ENCODE results near the gene SLCO1B1. TPM values are rescaled to one million over a fixed set of nuclear protein-coding genes. Genes with fewer than 3 reads are reported as not detected.
"Not testable (repeated sequence)": the region's sequence is repeated elsewhere in the genome, so short reads cannot be mapped to it uniquely, and the experiment has no call there.

SLCO1B1 gene, protein sequence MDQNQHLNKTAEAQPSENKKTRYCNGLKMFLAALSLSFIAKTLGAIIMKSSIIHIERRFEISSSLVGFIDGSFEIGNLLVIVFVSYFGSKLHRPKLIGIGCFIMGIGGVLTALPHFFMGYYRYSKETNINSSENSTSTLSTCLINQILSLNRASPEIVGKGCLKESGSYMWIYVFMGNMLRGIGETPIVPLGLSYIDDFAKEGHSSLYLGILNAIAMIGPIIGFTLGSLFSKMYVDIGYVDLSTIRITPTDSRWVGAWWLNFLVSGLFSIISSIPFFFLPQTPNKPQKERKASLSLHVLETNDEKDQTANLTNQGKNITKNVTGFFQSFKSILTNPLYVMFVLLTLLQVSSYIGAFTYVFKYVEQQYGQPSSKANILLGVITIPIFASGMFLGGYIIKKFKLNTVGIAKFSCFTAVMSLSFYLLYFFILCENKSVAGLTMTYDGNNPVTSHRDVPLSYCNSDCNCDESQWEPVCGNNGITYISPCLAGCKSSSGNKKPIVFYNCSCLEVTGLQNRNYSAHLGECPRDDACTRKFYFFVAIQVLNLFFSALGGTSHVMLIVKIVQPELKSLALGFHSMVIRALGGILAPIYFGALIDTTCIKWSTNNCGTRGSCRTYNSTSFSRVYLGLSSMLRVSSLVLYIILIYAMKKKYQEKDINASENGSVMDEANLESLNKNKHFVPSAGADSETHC
- total RNA-seq: not detected in 2 replicates

DNA sequence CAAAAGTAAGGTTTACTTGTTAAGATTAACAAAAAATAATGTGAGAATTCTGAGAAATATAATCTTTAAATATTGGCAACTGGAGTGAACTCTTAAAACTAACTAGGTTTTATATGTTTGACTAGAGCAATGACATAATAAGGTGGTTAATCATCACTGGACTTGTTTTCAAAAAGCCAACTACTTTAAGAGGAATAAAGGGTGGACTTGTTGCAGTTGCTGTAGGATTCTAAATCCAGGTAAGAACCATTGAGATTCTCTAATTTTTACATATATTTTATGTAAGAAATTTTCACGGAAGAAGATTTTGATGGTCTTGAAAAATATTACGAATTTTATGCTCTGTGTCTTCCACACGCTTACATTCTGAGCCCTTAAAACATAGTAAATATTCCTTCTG lies at the start of gene SLCO1B1:
Gene SLCO1B1 (plus strand): TSS at position 197 of the 400 bp plus-strand sequence. CDS start 10,381 bp downstream, outside the sequence.
- intact Hi-C loops (cut with micrococcal nuclease): no loop called here

DNA sequence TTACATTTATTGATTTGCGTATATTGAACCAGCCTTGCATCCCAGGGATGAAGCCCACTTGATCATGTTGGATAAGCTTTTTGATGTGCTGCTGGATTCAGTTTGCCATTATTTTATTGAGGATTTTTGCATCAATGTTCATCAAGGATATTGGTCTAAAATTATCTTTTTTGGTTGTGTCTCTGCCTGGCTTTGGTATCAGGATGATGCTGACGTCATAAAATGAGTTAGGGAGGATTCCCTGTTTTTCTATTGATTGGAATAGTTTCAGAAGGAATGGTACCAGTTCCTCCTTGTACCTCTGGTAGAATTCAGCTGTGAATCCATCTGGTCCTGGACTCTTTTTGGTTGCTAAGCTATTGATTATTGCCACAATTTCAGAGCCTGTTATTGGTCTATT lies 46.2 kb upstream of the SLCO1B1 start:
- intact Hi-C loops (cut with micrococcal nuclease): not testable (repeated sequence)

DNA sequence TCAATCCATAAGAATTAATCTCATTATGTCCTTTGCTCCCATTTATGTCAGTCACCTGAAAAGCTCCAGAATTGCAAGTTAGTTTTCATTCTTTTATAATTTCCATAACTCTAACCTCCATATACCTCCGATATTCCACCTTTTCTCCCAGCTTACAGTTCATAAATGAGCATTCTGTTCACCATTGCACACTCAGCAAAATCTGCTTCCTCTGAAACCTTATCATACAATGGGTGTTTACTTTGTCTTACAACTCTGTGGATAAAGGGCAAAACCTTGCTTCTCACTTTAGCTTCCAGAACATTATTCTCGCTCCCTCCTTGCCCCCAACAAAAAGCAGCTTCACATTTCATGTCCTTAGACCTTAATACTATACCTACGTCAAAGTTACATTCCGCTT lies 19.3 kb upstream of the SLCO1B1 start:
- intact Hi-C loops (cut with micrococcal nuclease): no loop called here

DNA sequence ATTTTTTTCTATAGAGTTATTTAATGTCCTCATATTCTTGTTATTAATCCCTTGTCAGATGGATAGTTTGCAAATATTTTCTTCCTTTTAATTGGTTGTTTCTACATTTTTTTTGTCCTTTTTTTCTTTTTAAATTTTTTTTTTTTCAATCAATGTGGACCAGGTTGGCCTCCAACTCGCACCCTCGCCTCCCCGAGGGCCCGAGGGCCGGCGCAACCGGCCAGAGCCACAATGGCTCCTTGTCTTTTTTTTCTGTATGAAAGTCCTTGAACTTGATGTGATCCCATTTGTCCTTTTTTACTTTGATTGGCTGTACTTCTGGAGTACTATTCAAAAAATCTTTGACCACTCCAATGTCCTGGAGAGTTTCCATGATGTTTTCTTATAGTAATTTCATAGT lies 17.7 kb upstream of the SLCO1B1 start:
- intact Hi-C loops (cut with micrococcal nuclease): no loop called here

DNA sequence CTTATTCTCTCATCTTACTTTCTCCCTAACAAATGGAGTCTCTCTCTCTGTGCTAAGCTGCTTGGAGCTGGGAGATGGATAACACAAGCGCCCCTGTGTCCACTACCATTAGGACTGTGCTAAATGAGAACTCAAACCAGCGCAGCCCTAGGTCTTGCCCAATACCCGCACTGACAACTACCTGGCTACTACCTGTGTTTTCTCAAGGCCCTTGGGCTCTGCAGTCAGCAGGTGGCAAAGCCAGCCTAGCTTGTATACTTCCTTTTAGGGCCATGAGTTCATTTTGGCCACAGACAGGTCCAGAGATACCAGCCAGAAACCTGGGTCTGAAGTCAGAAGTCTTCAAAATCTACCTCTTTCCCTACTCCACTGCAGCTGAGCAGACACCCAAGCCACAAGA lies 13.0 kb upstream of the SLCO1B1 start:
- intact Hi-C loops (cut with micrococcal nuclease): no loop called here

DNA sequence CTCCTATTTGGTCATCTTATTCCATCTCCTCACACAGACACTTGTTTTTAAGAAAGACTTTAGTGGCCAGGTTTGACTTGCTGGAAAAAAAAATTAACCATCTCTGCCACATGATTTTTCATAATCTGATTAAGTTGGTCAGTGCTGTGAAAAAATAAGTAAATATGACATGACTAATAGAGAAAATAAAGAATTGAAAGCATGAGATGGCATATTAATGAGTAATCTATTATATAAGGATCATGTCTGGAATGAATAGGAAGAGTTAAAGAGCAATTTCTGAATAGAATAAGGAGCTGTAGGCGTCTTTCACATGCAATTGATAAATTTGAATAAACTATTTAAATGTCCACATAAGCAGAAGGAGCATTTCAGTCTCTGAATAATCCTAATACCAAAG lies 12.2 kb upstream of the SLCO1B1 start:
- intact Hi-C loops (cut with micrococcal nuclease): no loop called here

DNA sequence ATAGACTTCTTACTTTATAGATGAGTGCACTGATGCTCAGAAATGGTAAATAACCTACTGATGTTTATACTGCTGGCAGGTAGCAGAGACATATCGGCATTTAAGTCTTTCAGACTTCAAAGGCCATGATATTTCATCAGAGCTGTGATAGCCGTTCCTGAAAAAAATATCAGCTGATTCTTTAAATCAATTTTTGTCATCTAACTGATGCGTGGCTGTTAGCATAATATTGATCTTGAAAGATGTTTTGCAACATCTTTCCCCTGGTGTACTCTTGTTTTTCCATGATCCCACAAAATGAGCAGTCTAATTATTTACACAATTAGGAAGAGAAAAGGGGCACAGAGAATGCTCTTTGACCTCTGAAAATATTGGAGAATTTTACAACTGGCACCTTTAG lies 1.6 kb upstream of the SLCO1B1 start:
- intact Hi-C loops (cut with micrococcal nuclease): no loop called here

DNA sequence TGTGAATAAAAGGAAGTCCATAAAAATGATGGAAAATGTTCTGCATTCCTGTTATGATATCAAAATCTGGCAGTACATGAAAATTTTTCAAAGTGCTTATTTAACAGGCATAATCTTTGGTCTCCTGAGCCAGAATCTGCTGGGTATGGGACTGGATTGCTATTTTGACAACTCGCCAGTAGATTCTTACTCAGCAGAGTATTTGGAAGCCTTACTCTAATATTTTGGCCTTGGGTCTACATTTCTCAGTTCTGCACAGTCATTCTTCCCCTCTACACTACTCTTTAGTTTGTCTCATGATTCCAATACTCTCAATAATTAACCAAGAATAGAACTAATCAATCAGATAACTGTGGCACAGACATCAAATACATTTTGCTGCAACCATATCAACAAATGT lies 1.1 kb upstream of the SLCO1B1 start:
- intact Hi-C loops (cut with micrococcal nuclease): no loop called here

DNA sequence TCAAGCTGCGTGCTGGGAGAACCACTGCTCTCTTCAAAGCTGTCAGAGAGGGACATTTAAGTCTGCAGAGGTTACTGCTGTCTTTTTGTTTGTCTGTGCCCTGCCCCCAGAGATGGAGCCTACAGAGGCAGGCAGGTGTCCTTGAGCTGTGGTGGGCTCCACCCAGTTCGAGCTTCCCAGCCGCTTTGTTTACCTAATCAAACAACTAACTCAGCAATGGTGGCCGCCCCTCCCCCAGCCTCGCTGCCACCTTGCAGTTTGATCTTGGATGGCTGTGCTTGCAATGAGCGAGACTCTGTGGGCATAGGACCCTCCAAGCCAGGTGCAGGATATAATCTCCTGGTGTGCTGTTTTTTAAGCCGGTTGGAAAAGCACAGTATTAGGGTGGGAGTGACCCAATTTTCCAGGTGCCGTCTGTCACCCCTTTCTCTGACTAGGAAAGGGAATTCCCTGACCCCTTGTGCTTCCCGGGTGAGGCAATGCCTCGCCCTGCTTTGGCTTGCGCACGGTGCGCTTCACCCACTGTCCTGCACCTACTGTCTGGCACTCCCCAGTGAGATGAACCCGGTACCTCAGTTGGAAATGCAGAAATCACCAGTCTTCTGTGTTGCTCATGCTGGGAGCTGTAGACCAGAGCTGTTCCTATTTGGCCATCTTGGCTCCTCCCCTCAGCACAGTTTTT lies 6.5 kb downstream of the SLCO1B1 start:
- intact Hi-C loops (cut with micrococcal nuclease): not testable (repeated sequence)

DNA sequence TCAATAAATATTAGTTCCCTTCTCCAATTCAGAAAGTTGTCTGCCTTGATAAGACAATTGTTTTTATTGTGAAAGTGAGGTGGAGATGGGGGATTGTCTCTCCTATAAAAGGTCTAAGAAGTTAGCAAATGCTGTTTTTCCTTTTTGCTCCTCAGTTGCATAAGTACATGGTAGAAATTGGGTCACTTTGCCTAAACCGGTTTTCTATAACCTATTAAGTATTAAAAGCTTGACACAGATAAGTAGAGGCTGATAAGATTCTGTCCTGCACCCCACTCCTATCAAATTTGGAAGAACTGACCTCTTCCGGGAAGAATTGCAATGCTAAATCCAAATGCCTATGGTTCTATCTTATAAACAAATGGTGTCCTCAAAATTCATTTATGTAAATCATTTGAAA lies 7.0 kb downstream of the SLCO1B1 start:
- intact Hi-C loops (cut with micrococcal nuclease): no loop called here

DNA sequence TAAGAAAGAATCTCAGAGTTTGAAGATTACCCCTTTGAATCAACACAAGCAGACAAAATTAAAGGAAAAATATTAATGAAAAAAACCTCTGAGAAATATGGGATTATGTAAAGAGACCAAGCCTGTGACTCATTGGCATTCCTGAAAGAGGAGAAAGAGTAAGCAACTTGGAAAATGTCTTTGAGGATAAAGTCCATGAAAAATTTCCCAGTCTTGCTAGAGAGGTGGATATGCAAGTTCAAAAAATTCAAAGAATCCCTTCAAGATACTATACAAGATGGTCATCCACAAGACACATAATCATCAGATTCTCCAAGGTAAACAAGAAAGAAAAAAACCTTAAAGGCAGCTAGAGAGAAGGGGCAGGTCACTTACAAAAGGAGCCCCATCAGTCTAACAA lies 13.3 kb downstream of the SLCO1B1 start:
- intact Hi-C loops (cut with micrococcal nuclease): no loop called here

DNA sequence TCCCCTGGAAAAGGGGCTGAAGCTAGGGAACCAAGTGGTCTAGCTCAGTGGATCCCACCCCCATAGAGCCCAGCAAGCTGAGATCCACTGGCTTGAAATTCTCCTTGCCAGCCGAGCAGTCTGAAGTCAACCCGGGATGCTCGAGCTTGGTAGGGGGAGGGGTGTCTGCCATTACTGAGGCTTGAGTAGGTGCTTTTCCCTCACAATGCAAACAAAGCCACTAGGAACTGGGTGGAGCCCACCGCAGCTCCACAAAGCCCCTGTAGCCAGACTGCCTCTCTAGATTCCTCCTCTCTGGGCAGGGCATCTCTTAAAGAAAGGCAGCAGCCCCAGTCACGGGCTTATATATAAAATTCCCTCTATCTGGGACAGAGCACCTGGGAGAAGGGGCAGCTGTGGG lies 18.9 kb downstream of the SLCO1B1 start:
- intact Hi-C loops (cut with micrococcal nuclease): not testable (repeated sequence)

DNA sequence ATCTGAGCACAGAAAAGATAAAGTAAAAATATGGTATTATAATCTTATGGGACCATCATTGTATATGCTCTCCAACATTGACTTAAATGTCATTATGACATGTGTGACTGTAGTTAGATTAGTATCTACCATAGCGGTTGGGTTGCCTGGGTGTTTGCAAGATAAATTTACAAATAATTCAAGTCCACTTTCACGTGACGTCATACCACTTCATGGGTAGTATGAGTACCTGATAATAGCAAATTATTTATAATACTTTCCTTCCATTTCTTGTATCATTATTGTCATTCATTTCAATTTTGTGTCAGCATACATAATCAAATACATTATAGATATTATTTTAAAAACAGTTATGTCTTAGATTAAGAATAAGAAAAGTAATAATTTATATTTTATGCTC lies 20.2 kb downstream of the SLCO1B1 start:
- intact Hi-C loops (cut with micrococcal nuclease): no loop called here

DNA sequence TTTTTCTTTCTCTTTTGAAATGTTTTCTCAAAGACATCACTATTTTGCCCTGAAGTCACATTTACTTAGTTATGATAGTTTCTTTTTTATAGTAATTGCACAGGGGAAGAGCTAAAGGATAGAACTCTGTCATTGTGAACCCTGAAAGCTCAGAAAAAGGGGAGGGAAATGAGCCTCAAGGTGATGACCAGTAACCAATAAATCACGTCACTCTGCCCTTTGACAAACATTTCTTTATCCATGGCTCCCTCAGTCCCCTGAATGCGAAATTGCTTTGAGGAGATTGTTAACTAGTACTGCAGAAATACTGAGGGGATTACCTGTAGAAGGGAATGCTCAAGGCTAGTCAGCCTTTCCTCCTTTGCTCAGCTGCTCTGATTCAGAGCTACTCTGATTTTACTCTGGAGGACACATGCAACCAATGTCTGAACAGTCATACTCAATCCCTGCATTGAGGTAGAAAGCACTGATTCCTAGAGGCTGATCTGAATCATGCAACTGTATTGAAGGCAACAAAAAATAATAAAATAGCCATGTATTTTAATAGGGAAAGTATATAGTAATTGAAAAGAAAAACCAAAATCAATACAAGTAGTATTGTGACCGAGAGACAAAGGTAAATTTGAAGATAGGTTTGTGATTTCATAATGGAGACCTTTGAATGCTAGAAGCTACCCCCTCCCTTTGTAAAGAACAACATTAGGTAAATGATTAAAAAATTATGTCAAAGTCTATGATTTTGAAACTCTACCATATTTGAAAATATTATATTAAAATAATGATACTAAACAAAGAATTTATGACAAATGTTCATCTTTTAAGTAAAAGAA lies 24.7 kb downstream of the SLCO1B1 start:
- intact Hi-C loops (cut with micrococcal nuclease): no loop called here

DNA sequence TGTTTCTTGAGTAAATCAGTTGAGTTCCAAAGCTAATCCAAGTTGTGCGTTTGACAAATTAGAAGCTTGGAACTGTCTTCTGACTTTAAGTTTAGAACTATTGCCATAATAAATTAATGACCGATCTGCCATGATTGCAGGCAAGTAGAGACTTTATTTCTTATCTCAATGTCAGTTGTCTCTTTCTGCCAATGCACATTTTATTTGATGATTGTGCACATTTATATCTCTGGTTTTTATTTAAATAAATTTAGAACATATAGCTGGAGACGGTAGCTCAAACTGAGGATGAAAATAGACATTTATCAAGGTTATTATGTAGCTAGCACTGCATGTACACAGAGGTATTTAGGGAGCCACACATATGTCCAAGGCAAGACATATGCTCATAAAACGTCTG lies 34.1 kb downstream of the SLCO1B1 start:
- intact Hi-C loops (cut with micrococcal nuclease): no loop called here

DNA sequence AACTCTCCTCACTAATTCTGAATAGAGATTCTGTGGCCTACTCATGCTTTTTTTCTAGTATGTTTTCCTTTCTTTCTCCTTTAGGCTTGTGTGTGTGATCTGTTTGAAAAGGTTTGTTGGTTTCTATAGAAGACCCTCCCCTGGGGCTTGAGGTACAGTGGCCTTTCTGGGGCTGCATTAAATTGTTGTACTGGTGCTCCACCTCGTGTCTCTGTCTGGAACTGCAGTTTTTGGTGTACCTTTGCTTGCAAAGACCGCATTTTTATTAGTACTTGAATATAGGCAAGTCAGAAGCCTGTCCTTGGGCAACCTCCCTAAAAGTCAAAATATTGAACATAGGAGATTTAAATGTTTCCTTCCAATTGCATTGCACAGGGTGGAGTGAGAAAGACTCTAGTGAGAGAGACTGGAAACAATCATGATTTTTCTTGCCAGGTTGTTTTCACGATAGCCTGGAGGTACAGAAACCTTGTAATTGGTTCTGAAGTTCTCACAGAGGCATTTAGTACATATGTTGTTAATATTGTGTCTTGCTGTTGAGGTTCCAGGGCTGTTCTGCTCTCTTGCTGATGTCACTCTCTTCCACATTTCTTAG lies 39.0 kb downstream of the SLCO1B1 start:
- intact Hi-C loops (cut with micrococcal nuclease): loop anchor here (1.0 to 10.0 kb wide), 3 partner anchors 223 to 705 kb away; no protein-coding TSS in a partner anchor

DNA sequence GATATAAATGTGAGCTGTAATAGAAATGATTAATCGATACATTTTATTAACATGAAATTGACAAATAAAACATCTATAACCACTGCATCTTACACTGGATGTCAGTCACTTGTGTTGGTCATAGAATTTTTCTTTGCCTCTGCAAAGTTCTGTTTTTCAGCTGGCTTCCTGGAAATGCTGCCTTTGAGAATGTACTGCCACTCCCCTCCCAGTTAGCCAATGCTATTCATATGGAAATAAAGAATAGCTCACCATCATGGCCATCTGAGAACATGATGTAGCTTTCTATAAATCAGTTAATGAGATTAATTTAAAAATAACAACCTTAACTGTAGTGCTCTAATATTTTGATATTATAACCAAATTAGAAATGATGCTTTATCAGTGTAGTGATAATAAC lies 41.1 kb downstream of the SLCO1B1 start:
- intact Hi-C loops (cut with micrococcal nuclease): loop anchor here (10.0 kb wide), 1 partner anchor 707 kb away; no protein-coding TSS in a partner anchor

DNA sequence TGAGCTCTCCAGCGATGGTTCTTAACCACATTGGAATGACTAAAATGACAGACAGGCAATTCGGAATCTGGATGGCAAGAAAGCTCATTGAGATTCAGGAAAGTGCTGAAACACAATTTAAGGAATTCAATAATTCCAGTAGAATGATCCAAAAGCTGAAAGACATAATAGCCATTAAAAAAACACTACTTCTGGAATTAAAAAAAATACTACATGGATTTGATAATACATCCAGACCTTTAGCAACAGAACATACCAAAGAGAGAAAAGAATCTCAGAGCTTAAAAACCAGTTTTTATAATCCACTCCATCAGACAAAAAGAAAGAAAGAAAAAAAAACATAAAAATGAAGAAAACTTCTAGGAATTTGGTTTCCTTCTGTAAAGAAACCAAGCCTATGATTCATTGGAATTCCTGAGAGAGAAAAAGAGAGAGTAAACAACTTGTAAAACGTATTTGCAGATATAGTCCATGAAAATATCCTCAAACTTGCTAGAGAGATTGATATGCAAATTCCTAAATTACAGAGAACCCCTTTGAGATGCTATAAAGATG lies 52.8 kb downstream of the SLCO1B1 start:
- intact Hi-C loops (cut with micrococcal nuclease): no loop called here

DNA sequence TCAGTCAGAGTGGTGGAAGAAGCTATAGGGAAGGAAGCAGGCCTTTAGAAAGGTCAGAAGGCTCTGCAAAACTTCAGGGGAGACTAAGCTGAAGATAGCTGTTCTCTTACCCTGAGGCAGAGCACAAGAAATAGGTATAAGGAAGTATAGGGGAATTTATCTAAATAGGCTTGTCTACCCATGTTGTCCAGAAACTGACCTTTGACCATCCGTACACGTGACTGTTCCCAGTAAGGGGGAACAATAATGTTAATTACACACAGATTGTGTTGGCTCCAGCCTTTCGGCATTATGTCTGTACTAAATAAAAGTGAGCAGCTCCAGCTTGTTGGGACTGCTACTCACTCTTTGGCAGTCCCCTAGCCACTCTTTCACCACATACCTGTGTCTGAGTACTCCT lies 59.0 kb downstream of the SLCO1B1 start:
- intact Hi-C loops (cut with micrococcal nuclease): no loop called here

DNA sequence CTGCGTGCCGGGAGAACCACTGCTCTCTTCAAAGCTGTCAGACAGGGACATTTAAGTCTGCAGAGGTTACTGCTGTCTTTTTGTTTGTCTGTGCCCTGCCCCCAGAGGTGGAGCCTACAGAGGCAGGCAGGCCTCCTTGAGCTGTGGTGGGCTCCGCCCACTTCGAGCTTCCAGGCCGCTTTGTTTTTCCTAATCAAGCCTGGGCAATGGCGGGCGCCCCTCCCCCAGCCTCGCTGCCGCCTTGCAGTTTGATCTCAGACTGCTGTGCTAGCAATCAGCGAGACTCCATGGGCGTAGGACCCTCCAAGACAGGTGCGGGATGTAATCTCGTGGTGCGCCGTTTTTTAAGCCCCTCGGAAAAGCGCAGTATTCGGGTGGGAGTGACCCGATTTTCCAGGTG lies 83.4 kb downstream of the SLCO1B1 start:
- intact Hi-C loops (cut with micrococcal nuclease): not testable (repeated sequence)

DNA sequence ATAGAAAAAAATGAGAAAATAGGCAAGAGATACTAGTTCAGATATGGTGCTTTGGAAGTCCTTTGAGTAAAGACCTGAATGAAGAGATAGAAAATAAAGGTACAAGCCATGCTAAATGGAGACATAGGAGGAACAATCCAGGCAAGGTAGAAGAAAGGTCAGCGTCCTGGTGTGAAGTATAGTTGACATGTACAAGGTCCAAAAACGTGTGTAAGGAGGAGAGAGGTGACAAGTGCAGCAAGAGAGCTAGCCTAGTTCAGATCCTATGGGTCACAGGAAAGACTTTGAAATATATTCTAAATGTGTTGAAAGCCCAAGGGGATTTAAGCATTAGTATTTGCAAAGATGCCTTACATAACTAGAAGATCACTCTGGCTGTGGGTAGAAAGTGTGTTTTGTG lies 88.2 kb downstream of the SLCO1B1 start:
- intact Hi-C loops (cut with micrococcal nuclease): no loop called here

All from T-helper 2 cell treated with Interferon-gamma antibody and Interleukin-4, amounts not matched to agents 100 ng/mL and 5 ng/mL, for 36 hours (primary cell).